A549 (cell line): Measurements from ENCODE around the gene LIMS1.

ENCODE experiments used
- CHD2 ChIP-seq: fragments of 150-350 bp; IDR thresholded peaks from 2 replicates; pipeline ENCODE4 v1.6.1; 2014; ENCODE audit warnings: low read length; ENCODE audit not compliant: partially characterized antibody
- HOXA7 ChIP-seq: fragments of 250-450 bp; sonication (Bioruptor Pico); IDR thresholded peaks from 2 replicates; pipeline ENCODE4 v1.5.0; 2020; ENCODE audit warnings: mild to moderate bottlenecking, moderate library complexity
- POLR2AphosphoS2 ChIP-seq: conservative IDR thresholded peaks from 2 replicates; pipeline ENCODE4 v1.6.1; 2012; ENCODE audit warnings: low read length, improper control_type of control experiment, inconsistent platforms
- TF ChIP-seq, protein P1 (sequence below): fragments of 450-650 bp; IDR thresholded peaks from 2 replicates; pipeline ENCODE4 v1.6.1; 2014; ENCODE audit warnings: antibody characterized with exemption

DNA sequence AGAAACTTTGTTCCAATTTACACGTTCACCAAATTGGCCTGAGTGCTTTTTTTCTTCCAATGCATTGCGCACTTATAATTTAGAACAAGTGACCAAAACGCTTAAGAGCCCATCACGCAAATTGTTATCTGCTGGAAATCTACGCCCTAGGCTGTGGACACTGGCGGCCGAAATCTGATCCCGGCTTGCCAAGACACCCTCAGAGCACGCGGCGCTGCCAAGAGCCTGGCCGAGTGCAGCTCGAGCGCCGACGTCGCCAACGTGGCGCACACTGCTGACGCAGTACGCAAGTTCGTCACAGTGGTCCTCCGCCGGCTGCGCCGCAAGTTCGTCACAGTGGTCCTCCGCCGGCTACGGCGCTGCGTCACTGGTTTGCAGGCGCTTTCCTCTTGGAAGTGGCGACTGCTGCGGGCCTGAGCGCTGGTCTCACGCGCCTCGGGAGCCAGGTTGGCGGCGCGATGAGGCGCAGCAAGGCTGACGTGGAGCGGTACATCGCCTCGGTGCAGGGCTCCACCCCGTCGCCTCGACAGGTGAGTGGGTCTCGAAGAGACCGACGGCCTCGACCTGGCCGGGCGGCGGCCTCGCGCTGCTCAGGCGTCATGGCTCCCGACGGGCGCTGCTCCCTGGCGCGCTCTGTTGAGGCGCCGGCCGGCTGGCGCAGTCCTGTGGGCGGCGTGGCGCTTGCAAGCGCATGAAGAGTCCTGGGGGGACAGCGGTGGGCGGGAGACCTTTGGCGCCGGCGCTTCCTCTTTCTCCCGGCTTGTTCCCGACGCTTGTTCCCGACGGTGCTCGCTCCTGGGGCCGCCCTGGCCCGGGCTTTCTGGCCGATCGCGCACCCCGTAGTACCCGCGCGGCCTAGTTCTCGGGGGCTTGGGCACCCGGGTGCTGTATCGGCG lies 185.1 kb downstream of the LIMS1 start, which contains the start of gene RANBP2:
- TF ChIP-seq POLR2AphosphoS2 (no peak), CHD2 (no peak), HOXA7 (CRISPR knock-in tag) (peak; percentile 77; the same call in 1 of the 2 replicates)
- TF ChIP-seq, protein P1, sequence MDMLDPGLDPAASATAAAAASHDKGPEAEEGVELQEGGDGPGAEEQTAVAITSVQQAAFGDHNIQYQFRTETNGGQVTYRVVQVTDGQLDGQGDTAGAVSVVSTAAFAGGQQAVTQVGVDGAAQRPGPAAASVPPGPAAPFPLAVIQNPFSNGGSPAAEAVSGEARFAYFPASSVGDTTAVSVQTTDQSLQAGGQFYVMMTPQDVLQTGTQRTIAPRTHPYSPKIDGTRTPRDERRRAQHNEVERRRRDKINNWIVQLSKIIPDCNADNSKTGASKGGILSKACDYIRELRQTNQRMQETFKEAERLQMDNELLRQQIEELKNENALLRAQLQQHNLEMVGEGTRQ, result peak; percentile 49
